ENCODE measurements around the gene TEX13D. TPM values are rescaled to one million over a fixed set of nuclear protein-coding genes. Genes with fewer than 3 reads are reported as not detected.

The TEX13D gene
- total RNA-seq, 1 donor from 2014 or later, result not detected

- no peak for DNase-seq (ENCODE audit: low read depth)
- H3K4me3 ChIP-seq (ENCODE audit: low read depth, low read length), result no peak overlapping the region
- no peaks in the 10 kb centered on the region for H3K36me3 ChIP-seq (ENCODE audit: control insufficient read depth, insufficient read depth, low read length)
- H3K27me3 ChIP-seq (ENCODE audit: control insufficient read depth, insufficient read depth, low read length), result no peaks in the 10 kb centered on the region
- no peak for TF ChIP-seq CTCF (IDR thresholded peaks at IDR 0.05; ENCODE audit: insufficient read depth, low read length, poor library complexity, severe bottlenecking)
These were observed 6.5 kb downstream of the TEX13D start for GRCh38 chrX:124338733-124339514.

GRCh38 chrX:124341396-124342132, 9.1 kb downstream of the TEX13D start:
- H3K36me3 ChIP-seq (ENCODE audit: control insufficient read depth, insufficient read depth, low read length), result no peaks in the 10 kb centered on the region
- H3K27me3 ChIP-seq (ENCODE audit: control insufficient read depth, insufficient read depth, low read length), result no peaks in the 10 kb centered on the region
- TF ChIP-seq CTCF (IDR thresholded peaks at IDR 0.05; ENCODE audit: insufficient read depth, low read length, poor library complexity, severe bottlenecking), result no peak
- H3K4me3 ChIP-seq (ENCODE audit: low read depth, low read length), result no peak overlapping the region
- DNase-seq (ENCODE audit: low read depth), result no peak

GRCh38 chrX:124342174-124342867, 9.9 kb downstream of the TEX13D start:
- H3K4me3 ChIP-seq (ENCODE audit: low read depth, low read length), result no peak overlapping the region
- no peak for TF ChIP-seq CTCF (IDR thresholded peaks at IDR 0.05; ENCODE audit: insufficient read depth, low read length, poor library complexity, severe bottlenecking)
- H3K27me3 ChIP-seq (ENCODE audit: control insufficient read depth, insufficient read depth, low read length), result no peaks in the 10 kb centered on the region
- DNase-seq (ENCODE audit: low read depth), result no peak
- no peaks in the 10 kb centered on the region for H3K36me3 ChIP-seq (ENCODE audit: control insufficient read depth, insufficient read depth, low read length)

- no peak for TF ChIP-seq CTCF (IDR thresholded peaks at IDR 0.05; ENCODE audit: insufficient read depth, low read length, poor library complexity, severe bottlenecking)
- Histone ChIP-seq H3K4me3 (ENCODE audit: low read depth, low read length) (no peak overlapping the region), H3K36me3 (ENCODE audit: control insufficient read depth, insufficient read depth, low read length) (no peaks in the 10 kb centered on the region), H3K27me3 (ENCODE audit: control insufficient read depth, insufficient read depth, low read length) (no peaks in the 10 kb centered on the region)
- no peak for DNase-seq (ENCODE audit: low read depth)
These were observed 10.6 kb downstream of the TEX13D start for GRCh38 chrX:124343016-124343415.

GRCh38 chrX:124344246-124344645, 11.8 kb downstream of the TEX13D start:
- H3K36me3 ChIP-seq (ENCODE audit: control insufficient read depth, insufficient read depth, low read length), result no peaks in the 10 kb centered on the region
- DNase-seq (ENCODE audit: low read depth), result no peak
- H3K27me3 ChIP-seq (ENCODE audit: control insufficient read depth, insufficient read depth, low read length), result no peaks in the 10 kb centered on the region
- H3K4me3 ChIP-seq (ENCODE audit: low read depth, low read length), result no peak overlapping the region
- no peak for TF ChIP-seq CTCF (IDR thresholded peaks at IDR 0.05; ENCODE audit: insufficient read depth, low read length, poor library complexity, severe bottlenecking)
